IPS DF 6.9 (cell line): ENCODE measurements around the gene OR5C1.
A peak's percentile ranks its signal among the peaks of the same experiment; 100 is the strongest.
"Not testable (repeated sequence)": the region's sequence is repeated elsewhere in the genome, so short reads cannot be mapped to it uniquely, and the experiment has no call there.

ENCODE experiments used
- DNase-seq: peaks from one replicate; pipeline ENCODE4 v3.0.0-alpha.2; 2013; ENCODE audit warnings: low read depth, low spot score
- H3K27ac ChIP-seq: one replicate; pipeline ENCODE4 v1.5.1; 2013; ENCODE audit warnings: low read length, control low read depth
- H3K27me3 ChIP-seq: 2 replicates; pipeline ENCODE4 v1.6.1; 2013; ENCODE audit warnings: mild to moderate bottlenecking, low read length; ENCODE audit not compliant: control insufficient read depth, insufficient read depth
- H3K36me3 ChIP-seq: 2 replicates; pipeline ENCODE4 v1.6.1; 2013; ENCODE audit warnings: low read length; ENCODE audit not compliant: control insufficient read depth, insufficient read depth
- H3K4me1 ChIP-seq: 2 replicates; pipeline ENCODE4 v1.6.1; 2013; ENCODE audit warnings: low read length; ENCODE audit not compliant: control insufficient read depth, insufficient read depth
- H3K4me3 ChIP-seq: 2 replicates; pipeline ENCODE4 v1.5.1; 2013; ENCODE audit warnings: mild to moderate bottlenecking, low read length
- H3K9me3 ChIP-seq: 2 replicates; pipeline ENCODE4 v1.6.1; 2013; ENCODE audit warnings: low read length, inconsistent platforms; ENCODE audit not compliant: control insufficient read depth, insufficient read depth
- WGBS: extraction: QIAGEN DNeasy Blood & Tissue Kit; methylation state at CpG from one replicate; pipeline ENCODE4 v1.1.7; 2013; ENCODE audit warnings: mixed read lengths, missing lambda C conversion rate; ENCODE audit not compliant: insufficient read length, insufficient coverage; 5-methylcytosine and 5-hydroxymethylcytosine counted together

OR5C1 gene

DNA sequence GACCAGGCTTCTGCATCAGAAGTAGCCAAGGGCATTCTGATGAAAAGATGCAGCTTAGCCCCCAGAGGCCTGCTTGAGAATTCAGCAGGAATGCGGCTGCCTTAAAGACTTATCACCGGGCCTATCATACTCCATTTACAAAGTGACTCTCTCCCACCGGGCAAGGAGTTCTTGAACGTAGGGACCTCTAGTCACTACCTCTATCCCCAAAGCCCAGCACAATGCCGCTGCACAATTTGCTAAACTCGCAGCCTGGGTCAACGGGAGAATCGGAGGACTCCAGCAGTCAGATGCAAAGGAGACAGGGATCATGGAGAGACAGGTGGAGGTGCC lies 39.0 kb downstream of the OR5C1 start:
- Histone ChIP-seq H3K27ac (no peak overlapping the region), H3K27me3 (no peaks in the 10 kb centered on the region), H3K36me3 (peaks cover 11% of the 10 kb centered on the region; the same call in 1 of the 2 replicates), H3K4me1 (no peaks in the 10 kb centered on the region; the same call in 1 of the 2 replicates), H3K9me3 (no peaks in the 10 kb centered on the region), H3K4me3 (peak overlapping the region; percentile 89)
- no peak for DNase-seq
- no CpG with 5 or more reads among the region's 8 CpGs for WGBS

DNA sequence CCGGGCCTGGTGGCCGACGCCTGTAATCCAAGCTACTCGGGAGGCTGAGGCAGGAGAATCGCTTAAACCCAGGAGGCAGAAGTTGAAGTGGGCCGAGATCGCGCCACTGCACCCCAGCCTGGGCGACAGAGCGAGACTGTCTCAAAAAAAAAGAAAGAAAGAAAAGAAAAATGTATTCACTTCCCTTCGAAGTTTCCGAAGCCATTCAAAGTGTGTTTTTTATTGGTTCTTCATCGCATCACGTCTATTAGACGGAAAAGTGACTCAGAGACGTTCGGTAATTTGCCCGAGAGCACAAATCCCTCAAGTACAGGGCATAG lies 40.2 kb downstream of the OR5C1 start:
- DNase-seq, H3K36me3 ChIP-seq, H3K9me3 ChIP-seq, H3K27me3 ChIP-seq, H3K4me1 ChIP-seq, H3K27ac ChIP-seq: not testable (repeated sequence)
- no CpG with 5 or more reads among the region's 18 CpGs for WGBS
- H3K4me3 ChIP-seq = peak overlapping the region; percentile 22; the same call in 1 of the 2 replicates

DNA sequence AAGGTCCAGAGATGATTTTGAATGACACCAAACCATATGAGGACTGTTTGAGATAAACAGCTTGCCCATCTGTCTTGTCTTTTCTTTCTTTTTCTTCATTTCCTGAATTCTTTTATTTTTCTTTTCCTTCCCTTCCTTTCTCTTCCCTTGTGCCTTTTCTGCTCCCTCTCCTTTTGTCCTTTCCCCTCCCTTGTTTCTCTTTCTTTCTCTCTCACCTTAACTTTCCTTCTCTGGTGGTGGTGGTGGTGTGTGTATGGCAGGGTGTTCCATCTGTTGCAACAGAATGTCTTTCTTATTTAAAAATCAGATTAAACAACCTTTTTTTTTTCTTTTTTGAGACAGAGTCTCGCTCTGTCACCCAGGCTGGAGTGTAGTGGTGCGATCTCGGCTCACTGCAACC lies 43.5 kb downstream of the OR5C1 start:
- DNase-seq = no peak
- WGBS = no CpG with 5 or more reads among the region's 3 CpGs
- Histone ChIP-seq H3K4me3 (no peak overlapping the region), H3K27ac (no peak overlapping the region), H3K4me1 (no peaks in the 10 kb centered on the region; the same call in 1 of the 2 replicates), H3K36me3 (no peaks in the 10 kb centered on the region), H3K9me3 (no peaks in the 10 kb centered on the region), H3K27me3 (no peaks in the 10 kb centered on the region)

DNA sequence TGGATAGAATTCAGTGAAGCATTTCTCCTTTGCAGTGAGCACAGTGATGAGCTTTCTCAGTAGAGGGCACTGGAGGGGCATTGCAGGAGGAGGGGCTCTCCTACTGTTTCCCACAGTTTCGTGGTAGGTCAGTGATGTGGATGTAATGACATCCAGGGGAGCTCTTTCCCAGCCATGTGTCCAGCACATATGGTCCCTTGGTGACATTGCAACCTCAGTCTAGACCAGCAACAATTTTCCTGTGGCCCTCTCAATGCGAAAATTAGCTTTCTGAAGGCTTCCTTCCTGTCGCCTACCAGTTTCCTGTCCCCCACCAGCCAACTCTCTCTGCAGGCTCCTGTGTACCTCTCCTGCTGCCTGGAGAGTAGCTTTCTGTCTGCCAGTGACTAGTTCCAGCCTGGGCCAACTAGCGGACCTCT lies 46.6 kb downstream of the OR5C1 start:
- DNase-seq = no peak
- no peaks in the 10 kb centered on the region for H3K27me3 ChIP-seq
- WGBS = no CpG with 5 or more reads among the region's 4 CpGs
- no peak overlapping the region for H3K4me3 ChIP-seq
- H3K4me1 ChIP-seq = no peaks in the 10 kb centered on the region
- H3K9me3 ChIP-seq = no peaks in the 10 kb centered on the region
- no peak overlapping the region for H3K27ac ChIP-seq
- no peaks in the 10 kb centered on the region for H3K36me3 ChIP-seq

DNA sequence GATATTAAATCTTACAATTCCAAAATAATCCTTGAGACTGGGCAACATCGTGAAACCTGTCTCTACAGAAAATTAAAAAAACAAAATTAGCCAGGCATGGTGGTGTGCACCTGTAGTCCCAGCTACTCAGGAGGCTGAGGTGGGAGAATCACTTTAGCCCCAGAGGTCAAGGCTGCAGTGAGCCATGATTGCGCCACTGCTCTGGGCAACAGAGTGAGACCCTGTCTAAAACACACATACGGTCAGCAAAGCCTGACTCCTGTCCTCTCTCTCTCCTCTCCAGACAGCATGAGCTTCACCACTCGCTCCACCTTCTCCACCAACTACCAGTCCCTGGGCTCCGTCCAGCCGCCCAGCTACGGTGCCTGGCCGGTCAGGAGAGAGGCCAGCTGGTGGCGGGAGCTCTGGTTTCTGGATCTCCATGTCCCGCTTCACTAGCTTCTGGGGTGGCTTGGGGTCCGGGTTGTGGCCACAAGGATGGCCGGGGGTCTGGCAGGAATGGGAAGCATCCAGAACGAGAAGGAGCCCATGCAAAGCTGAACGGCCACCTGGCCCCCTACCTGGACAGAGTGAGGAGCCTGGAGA lies 48.6 kb downstream of the OR5C1 start:
- Histone ChIP-seq H3K4me1 (no peaks in the 10 kb centered on the region), H3K4me3 (no peak overlapping the region), H3K27ac (no peak overlapping the region), H3K9me3 (no peaks in the 10 kb centered on the region), H3K27me3 (no peaks in the 10 kb centered on the region), H3K36me3 (no peaks in the 10 kb centered on the region)
- DNase-seq = no peak
- no CpG with 5 or more reads among the region's 14 CpGs for WGBS

DNA sequence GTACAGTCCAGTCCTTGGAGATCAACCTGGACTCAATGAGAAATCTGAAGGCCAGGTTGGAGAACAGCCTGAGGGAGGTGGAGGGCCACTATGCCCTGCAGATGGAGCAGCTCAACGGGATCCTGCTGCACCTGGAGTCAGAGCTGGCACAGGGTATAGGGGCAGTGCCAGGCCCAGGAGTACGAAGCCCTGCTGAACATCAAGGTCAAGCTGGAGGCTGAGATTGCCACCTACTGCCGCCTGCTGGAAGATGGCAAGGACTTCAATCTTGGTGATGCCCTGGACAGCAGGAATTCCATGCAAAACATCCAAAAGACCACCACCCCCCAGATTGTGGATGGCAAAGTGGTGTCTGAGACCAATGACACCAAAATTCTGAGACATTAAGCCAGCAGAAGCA lies 49.7 kb downstream of the OR5C1 start:
- H3K36me3 ChIP-seq, H3K4me3 ChIP-seq, H3K4me1 ChIP-seq, H3K9me3 ChIP-seq, DNase-seq, H3K27me3 ChIP-seq, H3K27ac ChIP-seq: not testable (repeated sequence)
- WGBS = no CpG with 5 or more reads among the region's 3 CpGs
